NCI-H345 treated with DMSO at 0.1 percent for 48 hours (cell line): Measurements from ENCODE around the gene RNF25.

Source experiments
- DNase-seq: peaks from one replicate; lab custom pipeline; 2025; ENCODE audit not compliant: unreplicated experiment; lab: John Stamatoyannopoulos, UW

RNF25 gene

GRCh38 chr2:218680061-218680460 is 8.3 kb upstream of the RNF25 start:
- no peak for DNase-seq

GRCh38 chr2:218679119-218679518 is 7.3 kb upstream of the RNF25 start:
- no peak for DNase-seq

- no peak for DNase-seq
Measured at GRCh38 chr2:218671097-218671653, 627 bp downstream of the RNF25 start.

- no peak for DNase-seq
Measured at GRCh38 chr2:218664653-218665052, 7.1 kb downstream of the RNF25 start.

- no peak for DNase-seq
Measured at GRCh38 chr2:218663901-218664300, 7.9 kb downstream of the RNF25 start.

- no peak for DNase-seq
Measured at GRCh38 chr2:218662827-218663226, 9.0 kb downstream of the RNF25 start.

- DNase-seq: no peak
Measured at GRCh38 chr2:218662377-218662776, 9.4 kb downstream of the RNF25 start.

- no peak for DNase-seq
Measured at GRCh38 chr2:218659988-218660358, 11.8 kb downstream of the RNF25 start.

GRCh38 chr2:218659258-218659987 is 12.4 kb downstream of the RNF25 start, which contains the start of the genes BCS1L and ZNF142:
Gene BCS1L (plus strand): TSS chr2:218659683. CDS start chr2:218660988, 1,305 bp downstream.
Gene ZNF142 (minus strand): TSS chr2:218659623. CDS start chr2:218656429, 3,194 bp downstream.
- DNase-seq: peak; percentile 80

GRCh38 chr2:218658671-218659257 is 13.0 kb downstream of the RNF25 start:
- DNase-seq: no peak

- DNase-seq: no peak
Measured at GRCh38 chr2:218655751-218656150, 16.1 kb downstream of the RNF25 start.

GRCh38 chr2:218648787-218649100 is 23.1 kb downstream of the RNF25 start:
- no peak for DNase-seq

- peak; percentile 1 for DNase-seq
Measured at GRCh38 chr2:218648088-218648786, 23.6 kb downstream of the RNF25 start.

GRCh38 chr2:218645126-218645525 is 26.7 kb downstream of the RNF25 start:
- no peak for DNase-seq

GRCh38 chr2:218644721-218645120 is 27.1 kb downstream of the RNF25 start:
- no peak for DNase-seq

GRCh38 chr2:218643751-218644310 is 28.0 kb downstream of the RNF25 start:
- no peak for DNase-seq

GRCh38 chr2:218642786-218643185 is 29.0 kb downstream of the RNF25 start:
- DNase-seq: no peak

- no peak for DNase-seq
Measured at GRCh38 chr2:218642121-218642656, 29.6 kb downstream of the RNF25 start.

- DNase-seq: no peak
Measured at GRCh38 chr2:218638372-218638771, 33.4 kb downstream of the RNF25 start.

GRCh38 chr2:218635719-218636118 is 36.1 kb downstream of the RNF25 start:
- no peak for DNase-seq

GRCh38 chr2:218631837-218632236 is 40.0 kb downstream of the RNF25 start:
- no peak for DNase-seq
